HG03460 (cell line): Measurements from ENCODE around the gene ORC2.

Experiments used
- ATAC-seq: cut with Tn5 transposase; IDR thresholded peaks from one replicate; pipeline ENCODE4 v1.9.1; 2021; ENCODE audit not compliant: unreplicated experiment

ORC2 gene

DNA sequence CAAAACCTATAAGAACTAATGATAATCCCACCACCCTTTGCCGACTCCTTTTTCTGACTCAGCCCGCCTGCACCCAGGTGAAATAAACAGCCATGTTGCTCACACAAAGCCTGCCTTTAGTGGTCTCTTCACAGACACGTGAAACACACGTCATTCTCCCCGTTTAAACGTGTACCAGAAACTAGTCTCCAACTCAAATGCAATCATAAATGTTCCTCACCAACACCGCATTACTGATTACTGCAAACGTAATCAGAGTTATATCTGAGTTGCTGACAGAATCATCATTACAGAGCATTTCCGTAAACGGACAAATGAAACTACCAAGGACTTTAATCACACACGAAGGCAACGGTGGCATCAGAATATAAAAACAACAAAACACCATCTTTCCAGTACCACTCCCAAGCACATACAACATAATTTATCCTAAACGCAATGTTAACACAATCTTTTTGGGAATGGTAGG lies 100.9 kb downstream of the ORC2 start:
- ATAC-seq = no peak

- ATAC-seq = no peak
These were observed 101.8 kb downstream of the ORC2 start for GRCh38 chr2:200861617-200862155.

GRCh38 chr2:200860092-200860795 lies 103.2 kb downstream of the ORC2 start:
- no peak for ATAC-seq
